ENCODE results near the gene HBG1.
"Not testable (repeated sequence)": the region's sequence is repeated elsewhere in the genome, so short reads cannot be mapped to it uniquely, and the experiment has no call there.

GRCh38 chr11:5254023-5254422 lies 4.4 kb upstream of the HBG1 start:
- not testable (repeated sequence) for TF ChIP-seq REST (IDR thresholded peaks at IDR 0.05; ENCODE audit: insufficient read depth in 1 of 2, low read depth in 2 of 2, low read length in 1 of 2); CTCF (IDR thresholded peaks at IDR 0.05)
